MCF 10A (cell line): ENCODE data around the gene LDB3. TPM values are rescaled to one million over a fixed set of nuclear protein-coding genes. Genes with fewer than 3 reads are reported as not detected.

Experiments used
- BruUV-seq: library from RNA; stranded (reverse); fragments of 400-500 nt; replicated peaks from 2 replicates; lab custom pipeline; 2021; lab: Mats Ljungman, UMichigan
- CTCF ChIA-PET: fragments of 300-600 bp; sonication (Branson Sonifier 250); formaldehyde crosslinking; extraction: SDS; loops from one replicate; lab custom pipeline; 2021; ENCODE audit warnings: antibody characterized with exemption, inconsistent platforms; lab: Yijun Ruan, JAX
- POLR2A ChIA-PET: fragments of 300-600, 350-650 bp; sonication (Branson Sonifier 250); formaldehyde crosslinking; extraction: SDS; loops from one replicate; lab custom pipeline; 2020; ENCODE audit warnings: antibody characterized with exemption, inconsistent platforms; lab: Yijun Ruan, JAX
- DNase-seq: peaks from one replicate; pipeline ENCODE4 v3.0.0-alpha.2; 2018; ENCODE audit not compliant: unreplicated experiment
- H3K27ac Mint-ChIP-seq: one replicate; pipeline ENCODE4 v1.8.0; 2022; ENCODE audit warnings: mild to moderate bottlenecking, low read depth, mixed read lengths; ENCODE audit not compliant: unreplicated experiment
- H3K27me3 Mint-ChIP-seq: one replicate; pipeline ENCODE4 v1.8.0; 2022; ENCODE audit warnings: mixed read lengths; ENCODE audit not compliant: insufficient read depth, unreplicated experiment
- H3K36me3 Mint-ChIP-seq: one replicate; pipeline ENCODE4 v1.8.0; 2022; ENCODE audit warnings: mild to moderate bottlenecking, moderate library complexity, mixed read lengths; ENCODE audit not compliant: insufficient read depth, unreplicated experiment
- H3K4me1 Mint-ChIP-seq: one replicate; pipeline ENCODE4 v1.8.0; 2022; ENCODE audit warnings: mixed read lengths; ENCODE audit not compliant: insufficient read depth, unreplicated experiment
- H3K4me3 Mint-ChIP-seq: one replicate; pipeline ENCODE4 v1.8.0; 2022; ENCODE audit warnings: mild to moderate bottlenecking, moderate library complexity, mixed read lengths; ENCODE audit not compliant: unreplicated experiment
- H3K9me3 Mint-ChIP-seq: one replicate; pipeline ENCODE4 v1.8.0; 2022; ENCODE audit warnings: mixed read lengths; ENCODE audit not compliant: unreplicated experiment
- CTCF ChIP-seq: fragments of 200-600 bp; IDR thresholded peaks from one replicate; pipeline ENCODE4 v1.8.0; 2022; ENCODE audit warnings: antibody characterized with exemption, mild to moderate bottlenecking; ENCODE audit not compliant: unreplicated experiment
- intact Hi-C: fragments of 100-400 bp; cut with micrococcal nuclease; formaldehyde crosslinking; loops from 2 replicates; pipeline ENCODE4 v1.14.1; 2022
- total RNA-seq: library from RNA; stranded (reverse); gene quantifications from 2 replicates; pipeline ENCODE4 v1.2.3, GENCODE V29; 2022

LDB3 gene
- total RNA-seq, 1 experiment from 2014 or later, result 0.23 TPM

GRCh38 chr10:86688398-86688921, 20.1 kb downstream of the LDB3 start:
- ChIA-PET POLR2A (interaction anchor here (0.6 kb wide), 1 partner anchor 24 kb away, joined by 3 read pairs; no protein-coding TSS in a partner anchor), CTCF (interaction anchor here (0.6 to 6.1 kb wide), 12 partner anchors 12 to 249 kb away, joined by 3 to 54 read pairs (median 4); no protein-coding TSS in a partner anchor)
- no peak overlapping the region for H3K27ac Mint-ChIP-seq
- H3K27me3 Mint-ChIP-seq, result peaks cover 15% of the 10 kb centered on the region
- TF ChIP-seq CTCF, result peak; percentile 76
- H3K4me1 Mint-ChIP-seq, result no peaks in the 10 kb centered on the region
- BruUV-seq, result no TSS peak
- H3K9me3 Mint-ChIP-seq, result no peaks in the 10 kb centered on the region
- no peak overlapping the region for H3K4me3 Mint-ChIP-seq
- no peaks in the 10 kb centered on the region for H3K36me3 Mint-ChIP-seq
- peak; percentile 67 for DNase-seq
- intact Hi-C loops, result loop anchor here (1.0 to 2.0 kb wide), 3 partner anchors 166 to 278 kb away; no protein-coding TSS in a partner anchor

GRCh38 chr10:86689146-86689545, 20.8 kb downstream of the LDB3 start:
- H3K36me3 Mint-ChIP-seq, result no peaks in the 10 kb centered on the region
- ChIA-PET POLR2A (no interaction called here), CTCF (interaction anchor here (0.5 to 6.1 kb wide), 7 partner anchors 25 to 341 kb away, joined by 3 to 54 read pairs (median 5); no protein-coding TSS in a partner anchor)
- no peak for DNase-seq
- peaks cover 15% of the 10 kb centered on the region for H3K27me3 Mint-ChIP-seq
- no peaks in the 10 kb centered on the region for H3K9me3 Mint-ChIP-seq
- no TSS peak for BruUV-seq
- no peak for TF ChIP-seq CTCF
- H3K4me1 Mint-ChIP-seq, result no peaks in the 10 kb centered on the region
- no peak overlapping the region for H3K4me3 Mint-ChIP-seq
- no peak overlapping the region for H3K27ac Mint-ChIP-seq
- intact Hi-C loops, result loop anchor here (2.0 kb wide), 1 partner anchor 166 kb away; no protein-coding TSS in a partner anchor

GRCh38 chr10:86690231-86690630, 21.9 kb downstream of the LDB3 start:
- no peak for TF ChIP-seq CTCF
- Mint-ChIP-seq H3K27me3 (peaks cover 13% of the 10 kb centered on the region), H3K27ac (no peak overlapping the region), H3K36me3 (no peaks in the 10 kb centered on the region), H3K4me3 (no peak overlapping the region), H3K4me1 (no peaks in the 10 kb centered on the region), H3K9me3 (no peaks in the 10 kb centered on the region)
- DNase-seq, result no peak
- ChIA-PET POLR2A (no interaction called here), CTCF (interaction anchor here (0.6 to 6.1 kb wide), 5 partner anchors 114 to 248 kb away, joined by 3 to 54 read pairs (median 3); no protein-coding TSS in a partner anchor)
- BruUV-seq, result no TSS peak
- intact Hi-C loops, result no loop called here

- DNase-seq, result no peak
- no TSS peak for BruUV-seq
- intact Hi-C loops, result no loop called here
- CTCF ChIA-PET, result interaction anchor here (0.8 to 6.1 kb wide), 2 partner anchors 210 to 242 kb away, joined by 3 to 54 read pairs; no protein-coding TSS in a partner anchor
- Mint-ChIP-seq H3K36me3 (no peaks in the 10 kb centered on the region), H3K4me3 (no peak overlapping the region), H3K27ac (no peak overlapping the region), H3K27me3 (peaks cover 8% of the 10 kb centered on the region), H3K4me1 (no peaks in the 10 kb centered on the region), H3K9me3 (no peaks in the 10 kb centered on the region)
- POLR2A ChIA-PET, result no interaction called here
- TF ChIP-seq CTCF, result no peak
These were observed 22.4 kb downstream of the LDB3 start for GRCh38 chr10:86690657-86691084.
